Activated CD4-positive, CD25-positive, alpha-beta regulatory T cell (primary cell): Measurements from ENCODE around the gene PKDREJ.

ENCODE experiments used
- DNase-seq, 4 experiments: peaks; one replicate each; lab custom pipeline; 2025; lab: John Stamatoyannopoulos, UW

The PKDREJ gene

DNA sequence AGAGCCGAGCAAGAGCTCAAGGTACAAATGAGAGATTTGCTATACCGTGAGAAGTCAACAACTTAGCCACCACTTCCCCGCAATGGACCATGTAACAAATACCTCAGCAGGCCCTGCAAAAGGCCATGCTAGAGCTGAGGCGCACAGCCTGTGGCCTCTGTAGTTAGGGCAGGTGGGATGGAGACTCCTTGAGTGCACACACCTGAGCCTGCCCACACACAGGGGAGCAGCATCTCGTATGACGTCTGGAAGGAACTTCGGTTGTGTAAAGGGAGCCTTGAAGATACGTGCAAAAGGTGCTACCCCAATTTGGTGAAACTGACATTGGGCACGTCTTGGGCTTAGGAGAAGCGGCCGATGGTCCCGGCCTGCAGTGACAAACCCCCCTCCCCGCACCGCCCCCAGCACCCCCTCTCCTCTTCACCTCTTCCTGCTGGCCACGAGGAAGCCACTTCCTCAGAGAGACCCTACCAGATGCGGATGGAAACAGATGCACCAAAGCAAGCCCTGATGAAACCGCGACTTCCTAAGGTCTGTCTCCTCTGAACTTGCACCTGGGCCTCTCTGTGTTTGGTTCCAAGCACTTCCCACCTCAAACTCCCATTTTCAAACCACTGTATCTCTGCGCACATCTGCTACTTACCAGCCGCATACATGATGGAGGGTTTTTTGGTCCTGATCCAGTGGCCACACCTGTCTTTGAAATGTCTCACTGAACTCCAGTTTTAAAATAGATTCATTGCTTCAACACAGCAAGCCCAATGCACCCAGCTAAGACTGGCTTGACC is 23.7 kb downstream of the PKDREJ start:
- no peak for DNase-seq

GRCh38 chr22:46238541-46238940 is 24.6 kb downstream of the PKDREJ start:
- DNase-seq, result no peak

GRCh38 chr22:46237453-46238124 is 25.6 kb downstream of the PKDREJ start:
- DNase-seq, result no peak

DNA sequence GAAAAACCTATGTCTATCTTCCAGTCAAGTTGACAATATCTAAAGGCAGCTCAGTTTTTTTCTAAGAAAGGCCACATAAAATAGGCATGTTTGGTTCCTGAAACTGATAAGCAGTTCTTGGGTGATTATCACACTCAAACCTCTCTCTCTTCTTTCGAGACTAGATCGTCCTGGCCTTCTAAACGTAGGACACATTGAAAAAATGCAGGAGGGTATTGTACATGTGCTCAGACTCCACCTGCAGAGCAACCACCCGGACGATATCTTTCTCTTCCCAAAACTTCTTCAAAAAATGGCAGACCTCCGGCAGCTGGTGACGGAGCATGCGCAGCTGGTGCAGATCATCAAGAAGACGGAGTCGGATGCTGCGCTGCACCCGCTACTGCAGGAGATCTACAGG is 28.2 kb downstream of the PKDREJ start:
- DNase-seq, result no peak

- DNase-seq, result no peak
These were observed 29.9 kb downstream of the PKDREJ start for GRCh38 chr22:46233231-46233630.

GRCh38 chr22:46230262-46230901 is 32.8 kb downstream of the PKDREJ start:
- DNase-seq, result no peak

GRCh38 chr22:46229701-46230100 is 33.4 kb downstream of the PKDREJ start:
- DNase-seq, result no peak

DNA sequence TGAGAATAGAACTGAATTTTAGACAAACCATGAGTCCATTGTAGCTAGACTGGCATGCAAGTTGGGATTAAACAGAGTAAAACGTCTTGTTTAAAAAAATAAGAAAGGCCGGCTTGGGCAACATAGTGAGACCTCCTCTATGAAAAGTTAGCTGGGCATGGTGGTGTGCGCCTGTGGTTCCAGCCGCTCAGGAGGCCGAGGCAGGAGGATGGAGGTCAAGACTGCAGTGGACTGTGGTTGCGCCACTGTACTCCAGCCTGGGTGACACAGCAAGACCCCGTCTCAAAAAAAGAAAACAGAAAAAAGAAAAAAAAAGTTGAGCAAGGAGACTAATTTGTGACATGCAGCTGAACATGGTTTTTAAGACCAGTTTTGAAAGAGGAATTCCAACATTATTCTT is 36.6 kb downstream of the PKDREJ start:
- no peak for DNase-seq

DNA sequence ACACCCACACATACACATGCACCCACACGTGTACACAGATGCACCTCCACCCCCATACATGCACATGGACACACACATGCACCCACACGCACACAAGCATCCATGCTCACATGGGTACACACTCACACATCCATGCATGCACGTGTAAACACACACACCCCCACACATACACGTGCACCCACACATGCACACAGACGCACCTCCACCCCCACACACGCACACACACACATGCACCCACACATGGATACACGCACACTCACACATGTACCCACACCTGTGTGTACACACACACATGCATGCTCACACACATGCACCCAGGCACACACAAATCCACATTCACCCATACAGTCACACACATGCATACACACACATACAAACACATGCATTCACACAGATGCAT is 37.5 kb downstream of the PKDREJ start:
- DNase-seq, result no peak

- no peak for DNase-seq
These were observed 38.2 kb downstream of the PKDREJ start for GRCh38 chr22:46224898-46225290.

DNA sequence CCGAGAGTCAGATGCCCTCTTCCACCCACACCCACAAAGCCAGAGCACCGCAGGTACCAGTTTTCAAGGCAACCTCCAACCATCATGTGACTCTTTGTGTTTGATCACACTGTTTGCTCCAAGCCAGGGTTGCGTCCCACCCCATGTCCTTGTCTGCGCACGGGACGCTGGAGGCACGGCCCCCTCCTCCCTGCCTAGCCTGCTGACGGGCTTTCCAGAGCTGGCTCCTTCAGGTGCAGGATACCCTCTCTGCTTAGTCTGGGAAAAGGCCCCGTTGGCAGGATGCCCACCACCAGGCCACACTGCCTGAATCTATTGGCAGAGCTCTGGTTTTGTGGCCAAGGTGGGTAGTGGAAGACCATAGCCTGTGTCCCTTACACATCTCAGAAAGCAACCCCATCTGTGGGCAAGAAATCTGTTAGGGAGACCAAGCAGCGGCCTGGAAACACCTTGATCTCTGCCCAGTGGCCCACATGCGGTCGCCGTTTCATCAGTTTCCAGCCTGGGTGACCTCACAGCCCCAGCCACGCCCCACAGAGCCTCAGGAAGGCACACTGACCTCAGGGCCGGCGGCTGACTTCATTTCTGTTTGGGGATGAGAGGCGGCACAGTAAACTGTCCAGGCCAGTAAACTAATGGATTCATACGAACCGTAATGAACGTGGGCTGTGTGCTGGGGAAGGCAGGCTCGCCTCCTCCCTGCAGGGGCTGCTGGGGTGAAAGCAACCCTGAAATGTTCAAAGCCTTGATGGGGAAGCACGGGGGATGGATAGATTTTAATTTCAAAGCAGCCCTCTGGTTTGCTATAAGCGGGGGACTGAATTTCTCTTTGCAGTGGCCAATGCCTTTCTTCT is 38.9 kb downstream of the PKDREJ start:
- DNase-seq, result no peak

- DNase-seq, result no peak
These were observed 42.2 kb downstream of the PKDREJ start for GRCh38 chr22:46220921-46221320.

DNA sequence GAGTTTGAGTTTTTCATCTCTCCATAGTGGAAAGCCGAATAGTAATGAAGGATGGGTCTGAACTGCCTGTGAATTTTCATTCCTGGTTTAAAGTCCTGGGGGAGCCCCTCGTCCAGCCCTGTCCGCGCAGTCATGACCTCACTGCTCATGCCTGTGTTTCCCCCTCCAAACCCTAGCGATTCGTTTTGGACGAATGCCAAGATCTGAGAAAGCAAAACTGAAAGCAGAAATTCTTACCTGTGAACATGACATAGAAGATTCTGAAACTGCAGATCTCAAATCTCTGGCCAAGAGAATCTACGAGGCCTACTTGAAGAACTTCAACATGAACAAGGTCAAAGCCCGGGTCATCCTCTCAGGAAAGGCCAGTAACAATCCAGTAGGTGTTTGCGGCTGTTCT is 43.5 kb downstream of the PKDREJ start:
- no peak for DNase-seq

DNA sequence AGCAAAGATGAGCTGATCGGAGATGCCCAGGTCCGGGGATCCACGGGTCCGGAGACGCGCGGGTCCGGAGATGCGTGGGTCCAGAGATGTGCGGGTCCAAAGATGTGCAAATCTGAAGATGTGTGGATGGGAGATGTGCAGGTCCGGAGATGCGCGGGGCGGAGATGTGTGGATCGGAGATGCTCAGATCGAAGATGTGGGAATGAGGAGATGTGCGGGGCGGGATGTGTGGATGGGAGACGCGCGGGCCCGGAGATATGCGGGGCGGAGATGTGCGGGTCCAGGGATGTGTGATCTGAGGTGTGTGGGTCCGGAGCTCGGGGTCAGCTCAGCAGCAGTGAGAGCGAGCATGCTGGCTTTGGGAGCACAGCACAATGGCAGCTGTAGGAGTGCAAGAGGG is 48.5 kb downstream of the PKDREJ start:
- no peak for DNase-seq

GRCh38 chr22:46214149-46214548 is 49.0 kb downstream of the PKDREJ start:
- DNase-seq, result no peak

DNA sequence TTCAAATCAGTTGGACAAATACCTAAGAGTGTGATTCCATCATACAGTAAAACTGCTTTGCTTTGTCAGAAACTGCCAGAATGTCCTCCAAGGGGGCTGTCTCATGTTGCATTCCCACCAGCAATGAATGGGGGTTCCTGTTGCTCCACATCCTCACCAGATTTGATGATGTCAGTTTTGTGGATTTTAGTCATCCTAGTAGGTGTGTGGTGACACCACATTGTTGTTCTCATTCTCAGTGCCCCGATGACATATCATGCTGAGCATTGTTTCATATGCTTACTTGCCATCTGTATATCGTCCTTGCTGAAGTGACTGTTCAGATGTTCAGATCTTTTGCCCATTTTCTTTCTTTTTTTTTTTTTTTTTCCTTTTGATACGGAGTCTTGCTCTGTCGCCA is 50.1 kb downstream of the PKDREJ start:
- DNase-seq, result no peak

DNA sequence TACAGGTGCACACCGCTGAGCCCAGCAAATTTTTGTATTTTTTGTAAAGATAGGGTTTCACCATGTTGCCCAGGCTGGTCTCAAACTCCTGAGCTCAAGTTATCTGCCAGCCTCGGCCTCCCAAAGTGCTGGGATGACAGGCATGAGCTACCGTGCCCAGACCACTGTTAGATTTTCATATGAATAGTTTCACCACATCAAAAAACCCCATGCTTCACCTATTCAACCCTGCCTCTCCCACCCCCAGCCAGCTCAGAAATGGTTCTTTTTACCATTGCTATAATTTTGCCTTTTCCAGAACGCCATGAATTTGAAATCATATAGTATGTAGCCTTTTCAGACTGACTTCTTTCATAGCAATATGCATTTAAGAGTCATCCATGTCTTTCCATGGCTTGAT is 50.9 kb downstream of the PKDREJ start:
- no peak for DNase-seq

DNA sequence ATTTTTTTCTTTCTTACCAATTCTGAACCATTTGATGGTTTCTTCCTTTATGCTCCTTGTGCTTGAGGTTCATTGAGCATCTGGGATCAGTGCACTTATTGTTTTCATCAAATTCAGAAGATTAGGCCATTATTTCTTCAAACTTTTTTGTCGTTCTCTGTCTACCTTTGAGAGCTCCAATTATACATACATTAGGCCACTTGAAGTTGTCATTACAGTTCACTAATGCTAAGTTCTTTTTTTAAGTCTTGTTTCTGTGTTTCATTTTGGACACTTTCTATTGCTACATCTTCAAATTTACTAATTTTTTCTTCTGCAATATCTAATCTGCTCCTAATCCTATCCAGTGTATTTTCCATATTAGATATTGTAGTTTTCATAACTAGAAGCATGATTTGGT is 53.9 kb downstream of the PKDREJ start:
- DNase-seq, result no peak
